Neural cell (in vitro differentiated cells): Measurements from ENCODE around the gene RPS6KA2. TPM values are rescaled to one million over a fixed set of nuclear protein-coding genes. Genes with fewer than 3 reads are reported as not detected.

ENCODE experiments used
- H2AFZ ChIP-seq: fragments of 200-600, 300-800 bp; sonication (generic), shearing (Covaris generic); 2 replicates; pipeline ENCODE4 v1.6.0; 2014; ENCODE audit warnings: low read depth, mild to moderate bottlenecking, antibody characterized with exemption, low read length, moderate library complexity
- H3F3A ChIP-seq: fragments of 200-600 bp; shearing (Covaris generic); 2 replicates; pipeline ENCODE4 v1.6.1; 2016; ENCODE audit warnings: mild to moderate bottlenecking, moderate library complexity, mixed read lengths, antibody characterized with exemption, low read length; ENCODE audit not compliant: insufficient read depth, poor library complexity, severe bottlenecking
- H3K27ac ChIP-seq: fragments of 200-600, 300-800 bp; sonication (generic), shearing (Covaris generic); 2 replicates; pipeline ENCODE4 v1.5.1; 2014; ENCODE audit warnings: mild to moderate bottlenecking, low read length, moderate library complexity
- H3K27me3 ChIP-seq: fragments of 300-800, 200-600 bp; sonication (generic), shearing (Covaris generic); 2 replicates; pipeline ENCODE4 v1.6.0; 2014; ENCODE audit warnings: mild to moderate bottlenecking, low read depth, low read length, moderate library complexity; ENCODE audit not compliant: insufficient read depth
- H3K36me3 ChIP-seq: fragments of 300-800, 200-600 bp; sonication (generic), shearing (Covaris generic); 2 replicates; pipeline ENCODE4 v1.5.1; 2014; ENCODE audit warnings: mild to moderate bottlenecking, antibody characterized with exemption, low read length, moderate library complexity; ENCODE audit not compliant: insufficient read depth
- H3K4me2 ChIP-seq: fragments of 300-800, 200-600 bp; sonication (generic), shearing (Covaris generic); 2 replicates; pipeline ENCODE4 v1.6.0; 2014; ENCODE audit warnings: mild to moderate bottlenecking, low read length
- H3K4me3 ChIP-seq: fragments of 300-800, 200-600 bp; sonication (generic), shearing (Covaris generic); 2 replicates; pipeline ENCODE4 v1.5.1; 2014; ENCODE audit warnings: mild to moderate bottlenecking, low read length, moderate library complexity
- H3K79me2 ChIP-seq: fragments of 200-600 bp; shearing (Covaris generic); replicated peaks from 2 replicates; pipeline ENCODE4 v1.6.0; 2014; ENCODE audit warnings: mild to moderate bottlenecking, low read length, moderate library complexity; ENCODE audit not compliant: insufficient read depth
- H3K9ac ChIP-seq: fragments of 300-800, 200-600 bp; sonication (generic), shearing (Covaris generic); 2 replicates; pipeline ENCODE4 v1.6.1; 2016; ENCODE audit warnings: mild to moderate bottlenecking, low read length, mixed read lengths
- H3K9me2 ChIP-seq: fragments of 200-600 bp; shearing (Covaris generic); 2 replicates; pipeline ENCODE4 v1.6.1; 2016; ENCODE audit warnings: mild to moderate bottlenecking, low read length, mixed read lengths; ENCODE audit not compliant: insufficient read depth
- H3K9me3 ChIP-seq: fragments of 200-600, 300-800 bp; sonication (generic), shearing (Covaris generic); 2 replicates; pipeline ENCODE4 v1.6.1; 2016; ENCODE audit warnings: mild to moderate bottlenecking, mixed run types, low read length, moderate library complexity, mixed read lengths
- H4K20me1 ChIP-seq: fragments of 200-600 bp; shearing (Covaris generic); 2 replicates; pipeline ENCODE4 v1.6.1; 2016; ENCODE audit warnings: mild to moderate bottlenecking, mixed run types; ENCODE audit not compliant: insufficient read depth
- EP300 ChIP-seq: fragments of 450-650 bp; conservative IDR thresholded peaks from 2 replicates; pipeline ENCODE4 v1.6.1; 2014; ENCODE audit warnings: antibody characterized with exemption, mild to moderate bottlenecking, moderate library complexity; ENCODE audit not compliant: poor library complexity, severe bottlenecking
- EZH2 ChIP-seq: fragments of 200-600, 300-800 bp; shearing (Covaris generic), sonication (generic); IDR thresholded peaks from 2 replicates; pipeline ENCODE4 v1.6.1; 2014; ENCODE audit warnings: antibody characterized with exemption, low read length, borderline replicate concordance, mild to moderate bottlenecking; ENCODE audit not compliant: insufficient read depth, poor library complexity, severe bottlenecking
- MXI1 ChIP-seq: fragments of 450-650 bp; conservative IDR thresholded peaks from 2 replicates; pipeline ENCODE4 v1.6.1; 2014; ENCODE audit warnings: antibody characterized with exemption, mild to moderate bottlenecking; ENCODE audit not compliant: poor library complexity, severe bottlenecking
- POLR2AphosphoS5 ChIP-seq: IDR thresholded peaks from 2 replicates; pipeline ENCODE4 v1.6.1; 2012
- RAD21 ChIP-seq: fragments of 450-650 bp; conservative IDR thresholded peaks from 2 replicates; pipeline ENCODE4 v1.6.1; 2014; ENCODE audit warnings: antibody characterized with exemption, mild to moderate bottlenecking, moderate library complexity
- SMC3 ChIP-seq: fragments of 450-650 bp; conservative IDR thresholded peaks from 2 replicates; pipeline ENCODE4 v1.6.1; 2014; ENCODE audit warnings: antibody characterized with exemption, mild to moderate bottlenecking, moderate library complexity; ENCODE audit not compliant: poor library complexity
- TAF1 ChIP-seq: IDR thresholded peaks from 2 replicates; pipeline ENCODE4 v1.6.1; 2012; ENCODE audit warnings: low read depth
- polyA plus RNA-seq: library from polyadenylated mRNA; depleted of rRNA; stranded (reverse); fragments of >200 nt; gene quantifications from 2 replicates; pipeline ENCODE4 v1.2.3, GENCODE V29; 2014
- TF ChIP-seq, protein P1 (sequence below): IDR thresholded peaks from 2 replicates; pipeline ENCODE4 v1.6.1; 2012; ENCODE audit warnings: borderline replicate concordance
- TF ChIP-seq, protein P2 (sequence below): fragments of 450-650 bp; IDR thresholded peaks from 2 replicates; pipeline ENCODE4 v1.5.1; 2014; ENCODE audit warnings: antibody characterized with exemption, mild to moderate bottlenecking, moderate library complexity; ENCODE audit not compliant: poor library complexity, severe bottlenecking

RPS6KA2 gene
- polyA plus RNA-seq, 1 donor from 2014 or later = 34.3 TPM

DNA sequence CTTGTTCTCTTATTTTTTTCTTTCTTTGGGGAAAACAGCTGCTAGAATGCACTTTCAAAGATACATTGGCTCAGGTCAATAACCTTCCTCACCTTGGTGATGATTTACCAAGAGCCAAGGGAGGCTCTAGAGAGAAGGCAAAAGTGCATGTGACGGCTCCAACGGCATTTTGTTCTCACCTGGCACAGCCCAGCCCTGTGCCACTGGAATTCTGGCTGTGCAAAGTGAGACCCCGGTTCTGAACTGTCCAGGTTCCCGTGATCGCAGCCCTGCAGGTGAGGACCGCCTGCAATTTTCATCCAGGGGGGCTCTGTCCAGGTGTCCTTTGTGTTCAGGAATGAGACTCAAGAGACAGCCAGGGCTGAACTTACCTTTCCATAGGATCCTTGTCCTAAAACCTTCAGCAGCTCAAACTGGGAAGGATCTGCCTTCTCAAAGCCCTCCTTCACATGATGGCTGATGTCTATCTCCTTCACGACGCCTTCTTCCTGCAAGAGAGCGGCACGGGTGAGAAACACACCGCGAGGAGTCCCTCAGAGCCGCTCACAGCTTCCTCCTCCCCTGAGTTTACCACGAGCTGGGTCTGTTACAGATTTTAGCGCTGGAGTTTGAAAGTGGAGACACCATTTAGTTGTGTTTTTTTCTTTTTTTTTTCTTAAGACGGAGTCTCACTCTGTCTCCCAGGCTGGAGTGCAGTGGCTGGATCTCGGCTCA, 88.6 kb downstream of the RPS6KA2 start:
- no peak overlapping the region for H3K4me3 ChIP-seq
- H3F3A ChIP-seq = no peaks in the 10 kb centered on the region
- TF ChIP-seq MXI1 = no peak
- TF ChIP-seq EZH2 = no peak
- TF ChIP-seq, protein P1, sequence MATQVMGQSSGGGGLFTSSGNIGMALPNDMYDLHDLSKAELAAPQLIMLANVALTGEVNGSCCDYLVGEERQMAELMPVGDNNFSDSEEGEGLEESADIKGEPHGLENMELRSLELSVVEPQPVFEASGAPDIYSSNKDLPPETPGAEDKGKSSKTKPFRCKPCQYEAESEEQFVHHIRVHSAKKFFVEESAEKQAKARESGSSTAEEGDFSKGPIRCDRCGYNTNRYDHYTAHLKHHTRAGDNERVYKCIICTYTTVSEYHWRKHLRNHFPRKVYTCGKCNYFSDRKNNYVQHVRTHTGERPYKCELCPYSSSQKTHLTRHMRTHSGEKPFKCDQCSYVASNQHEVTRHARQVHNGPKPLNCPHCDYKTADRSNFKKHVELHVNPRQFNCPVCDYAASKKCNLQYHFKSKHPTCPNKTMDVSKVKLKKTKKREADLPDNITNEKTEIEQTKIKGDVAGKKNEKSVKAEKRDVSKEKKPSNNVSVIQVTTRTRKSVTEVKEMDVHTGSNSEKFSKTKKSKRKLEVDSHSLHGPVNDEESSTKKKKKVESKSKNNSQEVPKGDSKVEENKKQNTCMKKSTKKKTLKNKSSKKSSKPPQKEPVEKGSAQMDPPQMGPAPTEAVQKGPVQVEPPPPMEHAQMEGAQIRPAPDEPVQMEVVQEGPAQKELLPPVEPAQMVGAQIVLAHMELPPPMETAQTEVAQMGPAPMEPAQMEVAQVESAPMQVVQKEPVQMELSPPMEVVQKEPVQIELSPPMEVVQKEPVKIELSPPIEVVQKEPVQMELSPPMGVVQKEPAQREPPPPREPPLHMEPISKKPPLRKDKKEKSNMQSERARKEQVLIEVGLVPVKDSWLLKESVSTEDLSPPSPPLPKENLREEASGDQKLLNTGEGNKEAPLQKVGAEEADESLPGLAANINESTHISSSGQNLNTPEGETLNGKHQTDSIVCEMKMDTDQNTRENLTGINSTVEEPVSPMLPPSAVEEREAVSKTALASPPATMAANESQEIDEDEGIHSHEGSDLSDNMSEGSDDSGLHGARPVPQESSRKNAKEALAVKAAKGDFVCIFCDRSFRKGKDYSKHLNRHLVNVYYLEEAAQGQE = no peak
- TF ChIP-seq SMC3 = no peak
- TF ChIP-seq, protein P2, sequence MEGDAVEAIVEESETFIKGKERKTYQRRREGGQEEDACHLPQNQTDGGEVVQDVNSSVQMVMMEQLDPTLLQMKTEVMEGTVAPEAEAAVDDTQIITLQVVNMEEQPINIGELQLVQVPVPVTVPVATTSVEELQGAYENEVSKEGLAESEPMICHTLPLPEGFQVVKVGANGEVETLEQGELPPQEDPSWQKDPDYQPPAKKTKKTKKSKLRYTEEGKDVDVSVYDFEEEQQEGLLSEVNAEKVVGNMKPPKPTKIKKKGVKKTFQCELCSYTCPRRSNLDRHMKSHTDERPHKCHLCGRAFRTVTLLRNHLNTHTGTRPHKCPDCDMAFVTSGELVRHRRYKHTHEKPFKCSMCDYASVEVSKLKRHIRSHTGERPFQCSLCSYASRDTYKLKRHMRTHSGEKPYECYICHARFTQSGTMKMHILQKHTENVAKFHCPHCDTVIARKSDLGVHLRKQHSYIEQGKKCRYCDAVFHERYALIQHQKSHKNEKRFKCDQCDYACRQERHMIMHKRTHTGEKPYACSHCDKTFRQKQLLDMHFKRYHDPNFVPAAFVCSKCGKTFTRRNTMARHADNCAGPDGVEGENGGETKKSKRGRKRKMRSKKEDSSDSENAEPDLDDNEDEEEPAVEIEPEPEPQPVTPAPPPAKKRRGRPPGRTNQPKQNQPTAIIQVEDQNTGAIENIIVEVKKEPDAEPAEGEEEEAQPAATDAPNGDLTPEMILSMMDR = no peak
- TF ChIP-seq POLR2AphosphoS5 = no peak
- TF ChIP-seq EP300 = no peak
- TF ChIP-seq TAF1 = no peak
- no peak for TF ChIP-seq RAD21
- H3K27me3 ChIP-seq = no peaks in the 10 kb centered on the region
- H3K9ac ChIP-seq = no peak overlapping the region
- no peaks in the 10 kb centered on the region for H3K9me3 ChIP-seq
- peaks cover 2% of the 10 kb centered on the region for H3K79me2 ChIP-seq
- H3K4me2 ChIP-seq = no peak overlapping the region
- no peak overlapping the region for H3K27ac ChIP-seq
- H3K9me2 ChIP-seq = no peaks in the 10 kb centered on the region
- no peaks in the 10 kb centered on the region for H3K36me3 ChIP-seq
- H4K20me1 ChIP-seq = no peaks in the 10 kb centered on the region
- no peak overlapping the region for H2AFZ ChIP-seq

DNA sequence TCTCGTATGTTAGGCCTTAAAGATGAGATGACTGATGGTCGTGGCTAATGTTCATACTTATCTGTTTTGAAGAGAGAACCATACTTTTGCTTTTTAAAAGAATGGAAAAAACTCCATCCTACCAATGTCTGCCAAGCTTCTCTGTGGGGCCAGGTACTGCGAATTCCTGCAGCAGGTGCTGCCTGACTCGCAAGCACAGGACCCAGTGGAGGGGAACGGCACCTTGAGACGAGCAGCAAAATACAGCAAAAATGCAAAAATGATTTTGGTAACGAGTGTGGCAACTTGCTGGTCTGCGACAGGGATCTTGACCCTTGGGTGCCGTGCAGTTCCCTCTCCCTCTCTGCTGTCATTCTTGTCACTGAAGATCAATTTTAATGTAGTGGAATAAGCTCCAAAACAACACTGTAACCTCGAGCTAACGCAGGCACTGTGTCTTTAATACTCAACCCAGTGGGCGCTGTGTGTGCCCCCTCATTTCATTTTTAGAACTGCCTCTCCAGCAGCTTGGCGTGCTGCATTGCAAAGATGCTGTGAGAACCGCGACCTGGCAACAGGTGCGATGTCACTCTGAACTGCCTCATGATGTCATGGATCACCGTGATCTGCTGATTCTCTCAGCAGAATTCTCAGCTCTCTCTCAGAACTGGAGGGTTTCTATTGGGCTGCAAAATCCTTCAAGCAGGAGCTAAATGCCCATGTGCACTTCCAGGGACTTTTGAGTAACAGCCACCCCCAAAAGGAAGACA, 92.2 kb downstream of the RPS6KA2 start:
- Histone ChIP-seq H3K36me3 (no peaks in the 10 kb centered on the region), H2AFZ (no peak overlapping the region), H3K4me2 (no peak overlapping the region), H3K79me2 (no peaks in the 10 kb centered on the region), H3K9me3 (no peaks in the 10 kb centered on the region), H4K20me1 (no peaks in the 10 kb centered on the region), H3F3A (no peaks in the 10 kb centered on the region), H3K4me3 (no peak overlapping the region), H3K27ac (no peak overlapping the region), H3K27me3 (no peaks in the 10 kb centered on the region), H3K9me2 (no peaks in the 10 kb centered on the region), H3K9ac (no peak overlapping the region)
- TF ChIP-seq TAF1 = no peak
- TF ChIP-seq MXI1 = no peak
- TF ChIP-seq, protein P2 = no peak
- no peak for TF ChIP-seq RAD21
- TF ChIP-seq SMC3 = no peak
- TF ChIP-seq, protein P1 = no peak
- no peak for TF ChIP-seq EZH2
- no peak for TF ChIP-seq EP300
- no peak for TF ChIP-seq POLR2AphosphoS5
